ENCODE measurements around the gene CKAP2L.

Gene CKAP2L

DNA sequence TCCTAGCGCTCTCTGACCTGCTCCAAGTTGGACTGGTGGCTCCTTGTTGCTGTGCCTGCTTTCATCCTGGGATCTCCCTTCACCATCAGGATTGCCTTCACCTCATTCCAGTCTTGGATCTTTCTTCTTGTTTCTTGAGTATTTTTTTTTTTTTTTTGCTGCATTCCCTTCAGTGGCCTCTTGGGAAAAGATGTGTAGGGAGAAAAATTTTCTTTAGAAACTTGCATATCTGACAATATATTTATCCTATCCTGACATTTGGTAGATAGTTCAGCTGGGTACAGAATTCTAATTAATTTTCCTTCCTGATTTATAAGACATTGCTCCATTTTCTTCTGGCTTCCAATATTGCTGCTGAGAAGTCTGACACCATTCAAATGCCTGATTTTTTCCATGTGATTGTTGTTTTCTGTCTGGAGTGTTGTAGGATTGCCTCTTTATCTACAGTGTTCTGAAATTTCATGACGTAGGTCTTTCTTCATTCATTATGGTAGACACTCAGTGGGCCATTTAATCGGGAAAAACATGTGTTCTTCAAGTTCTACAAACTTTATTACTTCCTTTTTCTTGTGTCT, 42.9 kb upstream of the CKAP2L start:
- no peaks in the 10 kb centered on the region for H3K36me3 ChIP-seq (replicated peaks; ENCODE audit: insufficient read depth, low read length)
- no peak overlapping the region for H2AFZ ChIP-seq (ENCODE audit: low read length)
- no peak overlapping the region for H3K9ac ChIP-seq (ENCODE audit: low read length)
- H3K27ac ChIP-seq (ENCODE audit: low read length), result no peak overlapping the region
- no peak for DNase-seq
- H3F3A ChIP-seq (ENCODE audit: insufficient read depth, low read length), result no peaks in the 10 kb centered on the region
- H3K9me3 ChIP-seq (replicated peaks; ENCODE audit: insufficient read depth, low read length), result no peaks in the 10 kb centered on the region
- H3K27me3 ChIP-seq (replicated peaks; ENCODE audit: insufficient read depth, low read length), result no peaks in the 10 kb centered on the region
- H3K9me2 ChIP-seq (replicated peaks; ENCODE audit: insufficient read depth, low read length), result no peaks in the 10 kb centered on the region
- no peaks in the 10 kb centered on the region for H4K20me1 ChIP-seq (ENCODE audit: insufficient read depth, low read length)
- no peak overlapping the region for H3K4me3 ChIP-seq (ENCODE audit: low read length)
- H3K4me1 ChIP-seq (ENCODE audit: low read length), result no peaks in the 10 kb centered on the region
- no peaks in the 10 kb centered on the region for H3K79me2 ChIP-seq (ENCODE audit: low read length)
- H3K4me2 ChIP-seq (ENCODE audit: low read depth, low read length), result no peak overlapping the region
- no peak for TF ChIP-seq EZH2 (optimal IDR thresholded peaks at IDR 0.05; ENCODE audit: low read depth, low read length)
- TF ChIP-seq, protein P1, sequence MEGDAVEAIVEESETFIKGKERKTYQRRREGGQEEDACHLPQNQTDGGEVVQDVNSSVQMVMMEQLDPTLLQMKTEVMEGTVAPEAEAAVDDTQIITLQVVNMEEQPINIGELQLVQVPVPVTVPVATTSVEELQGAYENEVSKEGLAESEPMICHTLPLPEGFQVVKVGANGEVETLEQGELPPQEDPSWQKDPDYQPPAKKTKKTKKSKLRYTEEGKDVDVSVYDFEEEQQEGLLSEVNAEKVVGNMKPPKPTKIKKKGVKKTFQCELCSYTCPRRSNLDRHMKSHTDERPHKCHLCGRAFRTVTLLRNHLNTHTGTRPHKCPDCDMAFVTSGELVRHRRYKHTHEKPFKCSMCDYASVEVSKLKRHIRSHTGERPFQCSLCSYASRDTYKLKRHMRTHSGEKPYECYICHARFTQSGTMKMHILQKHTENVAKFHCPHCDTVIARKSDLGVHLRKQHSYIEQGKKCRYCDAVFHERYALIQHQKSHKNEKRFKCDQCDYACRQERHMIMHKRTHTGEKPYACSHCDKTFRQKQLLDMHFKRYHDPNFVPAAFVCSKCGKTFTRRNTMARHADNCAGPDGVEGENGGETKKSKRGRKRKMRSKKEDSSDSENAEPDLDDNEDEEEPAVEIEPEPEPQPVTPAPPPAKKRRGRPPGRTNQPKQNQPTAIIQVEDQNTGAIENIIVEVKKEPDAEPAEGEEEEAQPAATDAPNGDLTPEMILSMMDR (IDR thresholded peaks at IDR 0.05; ENCODE audit: low read length), result no peak
- no peak for TF ChIP-seq EZH2phosphoT487 (IDR thresholded peaks at IDR 0.05; ENCODE audit: low read length)

DNA sequence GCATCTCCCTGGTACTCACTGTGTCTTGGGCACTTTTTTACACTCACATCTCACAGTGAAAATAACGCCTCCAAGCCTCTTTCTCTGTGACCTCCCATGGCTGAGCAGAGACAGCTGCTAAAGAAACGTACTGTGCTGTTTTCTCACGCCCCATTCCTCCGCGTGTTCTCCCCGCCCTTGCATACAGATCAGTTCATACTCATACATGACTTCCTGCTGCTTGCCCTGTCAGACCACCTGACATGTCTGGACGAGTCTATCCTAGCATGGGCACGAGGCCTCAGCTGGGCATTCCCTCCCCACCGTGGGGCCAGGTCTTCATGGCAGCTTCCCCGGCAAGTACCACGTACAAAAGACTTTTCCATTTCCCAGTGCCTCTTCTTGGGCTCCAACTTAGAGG, 41.1 kb upstream of the CKAP2L start:
- Histone ChIP-seq H3F3A (ENCODE audit: insufficient read depth, low read length) (no peaks in the 10 kb centered on the region), H3K4me3 (ENCODE audit: low read length) (no peak overlapping the region), H2AFZ (ENCODE audit: low read length) (no peak overlapping the region), H3K36me3 (replicated peaks; ENCODE audit: insufficient read depth, low read length) (no peaks in the 10 kb centered on the region), H3K9ac (ENCODE audit: low read length) (no peak overlapping the region), H3K27me3 (replicated peaks; ENCODE audit: insufficient read depth, low read length) (no peaks in the 10 kb centered on the region), H3K9me3 (replicated peaks; ENCODE audit: insufficient read depth, low read length) (no peaks in the 10 kb centered on the region), H4K20me1 (ENCODE audit: insufficient read depth, low read length) (no peaks in the 10 kb centered on the region), H3K79me2 (ENCODE audit: low read length) (no peaks in the 10 kb centered on the region), H3K9me2 (replicated peaks; ENCODE audit: insufficient read depth, low read length) (no peaks in the 10 kb centered on the region), H3K4me1 (ENCODE audit: low read length) (no peaks in the 10 kb centered on the region), H3K27ac (ENCODE audit: low read length) (no peak overlapping the region), H3K4me2 (ENCODE audit: low read depth, low read length) (no peak overlapping the region)
- no peak for TF ChIP-seq EZH2phosphoT487 (IDR thresholded peaks at IDR 0.05; ENCODE audit: low read length)
- TF ChIP-seq, protein P1 (IDR thresholded peaks at IDR 0.05; ENCODE audit: low read length), result no peak
- TF ChIP-seq EZH2 (optimal IDR thresholded peaks at IDR 0.05; ENCODE audit: low read depth, low read length), result no peak
- DNase-seq, result no peak

- H4K20me1 ChIP-seq (ENCODE audit: insufficient read depth, low read length), result no peaks in the 10 kb centered on the region
- DNase-seq, result no peak
- H3K9me2 ChIP-seq (replicated peaks; ENCODE audit: insufficient read depth, low read length), result no peaks in the 10 kb centered on the region
- H3K4me2 ChIP-seq (ENCODE audit: low read depth, low read length), result no peak overlapping the region
- H2AFZ ChIP-seq (ENCODE audit: low read length), result no peak overlapping the region
- no peak overlapping the region for H3K9ac ChIP-seq (ENCODE audit: low read length)
- no peaks in the 10 kb centered on the region for H3K4me1 ChIP-seq (ENCODE audit: low read length)
- no peak overlapping the region for H3K4me3 ChIP-seq (ENCODE audit: low read length)
- H3K79me2 ChIP-seq (ENCODE audit: low read length), result no peaks in the 10 kb centered on the region
- no peaks in the 10 kb centered on the region for H3K9me3 ChIP-seq (replicated peaks; ENCODE audit: insufficient read depth, low read length)
- no peaks in the 10 kb centered on the region for H3F3A ChIP-seq (ENCODE audit: insufficient read depth, low read length)
- H3K27me3 ChIP-seq (replicated peaks; ENCODE audit: insufficient read depth, low read length), result no peaks in the 10 kb centered on the region
- no peaks in the 10 kb centered on the region for H3K36me3 ChIP-seq (replicated peaks; ENCODE audit: insufficient read depth, low read length)
- no peak overlapping the region for H3K27ac ChIP-seq (ENCODE audit: low read length)
- TF ChIP-seq, protein P1 (IDR thresholded peaks at IDR 0.05; ENCODE audit: low read length), result no peak
- TF ChIP-seq EZH2 (optimal IDR thresholded peaks at IDR 0.05; ENCODE audit: low read depth, low read length), result no peak
- no peak for TF ChIP-seq EZH2phosphoT487 (IDR thresholded peaks at IDR 0.05; ENCODE audit: low read length)
These were observed 39.5 kb upstream of the CKAP2L start for GRCh38 chr2:112803691-112804521.

Measured in MM.1S (cell line).